Uterus (tissue), 4 donors: ENCODE measurements around the gene DENND1A. TPM values are rescaled to one million over a fixed set of nuclear protein-coding genes. Genes with fewer than 3 reads are reported as not detected.

ENCODE experiments used
- DNase-seq, 2 donors: peaks; one replicate each; pipeline ENCODE4 v3.0.0-alpha.2; 2019 to 2020
- H3K27ac ChIP-seq, 2 donors: fragments of 200-600 bp; sonication (generic); 1 replicate in 1 of 2; 2 replicates in 1 of 2; pipeline ENCODE4 v1.5.1; 2016 to 2018
- H3K27me3 ChIP-seq, 2 donors: fragments of 200-600 bp; sonication (generic); one replicate each; pipeline ENCODE4 v1.5.1; 2018 to 2019; ENCODE audit warnings: control low read depth in 1 of 2
- H3K36me3 ChIP-seq, 2 donors: fragments of 200-600 bp; sonication (generic); one replicate each; pipeline ENCODE4 v1.5.1; 2019; ENCODE audit warnings: control low read depth in 1 of 2
- H3K4me1 ChIP-seq, 2 donors: fragments of 200-600 bp; sonication (generic); one replicate each; pipeline ENCODE4 v1.5.1; 2018 to 2019; ENCODE audit warnings: control low read depth in 1 of 2
- H3K4me3 ChIP-seq, 2 donors: fragments of 200-600 bp; sonication (generic); 1 replicate in 1 of 2; 2 replicates in 1 of 2; pipeline ENCODE4 v1.5.1; 2018 to 2019; ENCODE audit warnings: mild to moderate bottlenecking in 1 of 2
- H3K9me3 ChIP-seq, 2 donors: fragments of 200-600 bp; sonication (generic); one replicate each; pipeline ENCODE4 v1.5.1; 2019; ENCODE audit warnings: control low read depth in 1 of 2
- CTCF ChIP-seq, 4 experiments: fragments of 200-600 bp in 2 of 4; fragments of 450-650 bp in 2 of 4; sonication (generic) in 2 of 4; IDR thresholded peaks; one replicate each; pipeline ENCODE4 v1.5.1; 2016 to 2019; ENCODE audit warnings: antibody characterized with exemption in 4 of 4, mild to moderate bottlenecking in 2 of 4, moderate library complexity in 1 of 4
- POLR2A ChIP-seq, 2 donors: fragments of 450-650 bp; IDR thresholded peaks; one replicate each; pipeline ENCODE4 v1.6.1; 2016; ENCODE audit warnings: antibody characterized with exemption in 2 of 2, mild to moderate bottlenecking in 1 of 2, moderate library complexity in 1 of 2
- intact Hi-C: fragments of 100-400 bp; cut with DNase I; formaldehyde crosslinking; loops from one replicate; pipeline ENCODE4 v1.15.1; 2023; ENCODE audit warnings: low total_unique reads
- total RNA-seq, 4 donors: library from RNA; depleted of rRNA in 3 of 4; stranded (reverse); fragments of >200 nt in 3 of 4; gene quantifications; one replicate each; pipeline versions ENCODE4 v1.1.0 to v1.2.4, GENCODE V29; 2014 to 2023
- donor health status: DM: yes; HTN: yes; CAD: no.

Gene DENND1A
- total RNA-seq, 4 donors from 2014 or later = 10.8 to 34.5 (median 22.6) TPM

DNA sequence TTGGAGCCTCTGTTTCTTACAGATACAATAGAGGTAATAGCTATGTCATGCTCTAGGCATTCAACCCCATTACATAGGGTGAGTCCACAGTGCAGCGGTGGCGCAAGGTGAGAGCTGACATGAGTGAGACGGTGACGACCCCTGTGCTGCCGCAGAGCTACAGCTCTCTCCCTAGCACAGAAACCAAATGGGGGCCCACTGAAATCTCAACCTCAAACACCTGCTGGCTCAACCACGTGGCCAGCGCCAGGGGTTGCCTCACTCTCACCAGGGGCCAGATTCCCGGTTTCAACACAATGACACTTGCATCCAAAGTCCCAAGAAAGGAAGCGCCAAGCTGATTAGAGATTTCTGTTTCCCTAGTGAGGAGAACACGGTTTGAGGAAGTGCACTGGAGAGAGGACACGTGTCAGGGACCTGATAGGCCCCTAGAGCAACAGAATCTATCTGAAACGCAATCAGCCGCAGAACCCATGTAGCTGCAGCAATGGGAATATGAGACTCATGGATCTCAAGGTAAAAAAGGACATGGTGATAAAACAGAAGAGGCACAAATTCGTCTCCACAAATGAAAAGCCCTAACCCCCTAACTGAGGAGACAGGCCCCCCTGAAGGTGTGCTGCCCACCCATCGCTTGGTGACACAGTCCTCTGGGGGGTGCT, 459.7 kb downstream of the DENND1A start:
- Histone ChIP-seq H3K4me1 (no peaks in the 10 kb centered on the region), H3K36me3 (no peaks in the 10 kb centered on the region), H3K9me3 (no peaks in the 10 kb centered on the region), H3K4me3 (no peak overlapping the region), H3K27ac (no peak overlapping the region), H3K27me3 (no peaks in the 10 kb centered on the region)
- TF ChIP-seq POLR2A (IDR thresholded peaks at IDR 0.05) (no peak), CTCF (IDR thresholded peaks at IDR 0.05) (no peak)
- no peak for DNase-seq
- intact Hi-C loops = no loop called here

- intact Hi-C loops = no loop called here
- H3K9me3 ChIP-seq = no peaks in the 10 kb centered on the region
- no peaks in the 10 kb centered on the region for H3K36me3 ChIP-seq
- DNase-seq = no peak
- H3K27ac ChIP-seq = no peak overlapping the region
- no peaks in the 10 kb centered on the region for H3K27me3 ChIP-seq
- TF ChIP-seq POLR2A (IDR thresholded peaks at IDR 0.05) (no peak), CTCF (IDR thresholded peaks at IDR 0.05) (no peak)
- H3K4me1 ChIP-seq = no peaks in the 10 kb centered on the region
- H3K4me3 ChIP-seq = no peak overlapping the region
Measured at GRCh38 chr9:123469282-123469681, 460.6 kb downstream of the DENND1A start.

DNA sequence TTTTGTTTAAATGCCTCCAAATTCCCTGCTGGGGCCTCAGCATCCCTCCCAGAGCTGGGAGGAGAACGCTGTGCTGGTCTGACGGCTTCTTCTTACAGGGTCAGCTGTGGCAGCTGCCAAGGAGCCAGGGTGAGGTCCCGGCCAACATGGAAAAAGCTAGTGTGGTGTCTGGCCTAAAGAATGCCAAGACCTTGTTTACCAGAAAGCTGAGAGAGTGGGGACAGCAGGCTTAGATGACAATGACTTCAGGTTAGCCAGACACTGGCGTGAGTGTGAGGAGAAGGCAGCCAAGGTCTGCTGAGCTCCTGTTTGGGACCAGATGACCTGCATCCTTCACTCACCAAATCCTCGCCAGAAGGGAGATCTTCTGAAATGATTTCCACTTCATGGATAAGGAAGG, 461.4 kb downstream of the DENND1A start:
- Histone ChIP-seq H3K27ac (no peak overlapping the region), H3K27me3 (no peaks in the 10 kb centered on the region)

DNA sequence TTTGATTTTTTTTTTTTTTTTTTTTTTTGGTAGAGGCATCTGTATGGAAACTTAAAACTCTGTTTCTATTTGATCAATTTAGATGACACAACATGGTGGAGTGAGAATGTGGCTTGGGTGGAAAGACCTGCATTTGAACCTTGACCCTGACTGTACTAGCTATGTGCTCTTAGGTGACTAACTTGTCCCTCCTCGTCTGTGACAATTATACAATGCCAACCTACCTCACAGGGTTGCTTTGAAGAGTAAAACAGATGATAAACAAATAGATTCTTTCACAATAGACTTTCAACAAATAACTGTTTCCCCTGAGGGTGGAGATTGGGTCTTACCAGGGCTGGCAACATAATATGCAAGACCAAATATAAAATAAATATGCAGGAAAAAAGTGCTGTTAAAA, 464.6 kb downstream of the DENND1A start:
- TF ChIP-seq POLR2A (IDR thresholded peaks at IDR 0.05) = no peak
- TF ChIP-seq CTCF (IDR thresholded peaks at IDR 0.05) = no peak
- H3K36me3 ChIP-seq = no peaks in the 10 kb centered on the region
- H3K9me3 ChIP-seq = no peaks in the 10 kb centered on the region
- H3K4me1 ChIP-seq = no peaks in the 10 kb centered on the region
- intact Hi-C loops = no loop called here
- no peak overlapping the region for H3K27ac ChIP-seq
- no peak for DNase-seq
- no peak overlapping the region for H3K4me3 ChIP-seq
- no peaks in the 10 kb centered on the region for H3K27me3 ChIP-seq

More for the DNA sequence above, 461.4 kb downstream of the DENND1A start:
- Histone ChIP-seq H3K4me1 (no peaks in the 10 kb centered on the region), H3K9me3 (no peaks in the 10 kb centered on the region), H3K4me3 (no peak overlapping the region), H3K36me3 (no peaks in the 10 kb centered on the region)
- no peak for DNase-seq
- intact Hi-C loops = no loop called here
- TF ChIP-seq CTCF (IDR thresholded peaks at IDR 0.05) = no peak
- no peak for TF ChIP-seq POLR2A (IDR thresholded peaks at IDR 0.05)

GRCh38 chr9:123460091-123460490, 469.8 kb downstream of the DENND1A start:
- Histone ChIP-seq H3K27ac (no peak overlapping the region), H3K4me1 (no peaks in the 10 kb centered on the region), H3K36me3 (no peaks in the 10 kb centered on the region), H3K9me3 (no peaks in the 10 kb centered on the region), H3K4me3 (no peak overlapping the region), H3K27me3 (no peaks in the 10 kb centered on the region)
- TF ChIP-seq CTCF (IDR thresholded peaks at IDR 0.05) = no peak
- TF ChIP-seq POLR2A (IDR thresholded peaks at IDR 0.05) = no peak
- intact Hi-C loops = no loop called here
- no peak for DNase-seq
